AG09309 (cell line): ENCODE measurements around the gene MEIOB.

Experiments
- DNase-seq: peaks from one replicate; pipeline ENCODE4 v3.0.0-alpha.2; 2010; ENCODE audit warnings: low read depth
- H3K4me3 ChIP-seq: 2 replicates; pipeline ENCODE4 v1.5.1; 2011; ENCODE audit warnings: mild to moderate bottlenecking, low read depth, low read length, moderate library complexity; ENCODE audit not compliant: control insufficient read depth
- CTCF ChIP-seq: IDR thresholded peaks from 2 replicates; pipeline ENCODE4 v1.5.1; 2011; ENCODE audit warnings: mild to moderate bottlenecking, low read depth, low read length, inconsistent platforms; ENCODE audit not compliant: insufficient read depth, control insufficient read depth; ENCODE audit errors: missing control alignments

Gene MEIOB

GRCh38 chr16:1850981-1851380, 21.0 kb downstream of the MEIOB start:
- H3K4me3 ChIP-seq, result no peak overlapping the region
- TF ChIP-seq CTCF, result no peak
- DNase-seq, result no peak

GRCh38 chr16:1846416-1846815, 25.5 kb downstream of the MEIOB start:
- H3K4me3 ChIP-seq, result no peak overlapping the region
- no peak for TF ChIP-seq CTCF
- DNase-seq, result no peak

GRCh38 chr16:1845985-1846384, 26.0 kb downstream of the MEIOB start:
- DNase-seq, result no peak
- no peak for TF ChIP-seq CTCF
- no peak overlapping the region for H3K4me3 ChIP-seq

GRCh38 chr16:1839554-1839953, 32.4 kb downstream of the MEIOB start:
- no peak overlapping the region for H3K4me3 ChIP-seq
- TF ChIP-seq CTCF, result no peak
- DNase-seq, result peak; percentile 20

GRCh38 chr16:1834096-1834495, 37.9 kb downstream of the MEIOB start:
- TF ChIP-seq CTCF, result no peak
- DNase-seq, result no peak
- H3K4me3 ChIP-seq, result no peak overlapping the region

- TF ChIP-seq CTCF, result no peak
- no peak for DNase-seq
- no peak overlapping the region for H3K4me3 ChIP-seq
These were observed 39.0 kb downstream of the MEIOB start for GRCh38 chr16:1832838-1833454.

GRCh38 chr16:1831186-1832075, 40.5 kb downstream of the MEIOB start:
- DNase-seq, result no peak
- H3K4me3 ChIP-seq, result no peak overlapping the region
- TF ChIP-seq CTCF, result no peak
